ENCODE results near the gene ZNF674.
"Not testable (repeated sequence)": the region's sequence is repeated elsewhere in the genome, so short reads cannot be mapped to it uniquely, and the experiment has no call there.

The ZNF674 gene

GRCh38 chrX:46573892-46574773, 28.9 kb upstream of the ZNF674 start:
- Mint-ChIP-seq H3K27me3 (no peaks in the 10 kb centered on the region), H3K4me1 (peaks cover 43% of the 10 kb centered on the region), H3K36me3 (no peaks in the 10 kb centered on the region), H3K9me3 (no peaks in the 10 kb centered on the region), H3K27ac (no peak overlapping the region), H3K4me3 (peak overlapping the region; percentile 66)

- H3K27ac Mint-ChIP-seq = peak within 1 kb of the TSS; percentile 79
- H3K4me1 Mint-ChIP-seq = peaks cover 42% of the 10 kb centered on the region
- H3K27me3 Mint-ChIP-seq = no peaks in the 10 kb centered on the region
- no peaks in the 10 kb centered on the region for H3K9me3 Mint-ChIP-seq
- H3K4me3 Mint-ChIP-seq = peak within 1 kb of the TSS; percentile 66
- no peaks in the 10 kb centered on the region for H3K36me3 Mint-ChIP-seq
Measured at GRCh38 chrX:46573331-46573891, 28.2 kb upstream of the ZNF674 start, which contains the start of gene CHST7. Gene CHST7 (plus strand): TSS chrX:46573765. CDS start chrX:46573932, 167 bp downstream.

- H3K9me3 Mint-ChIP-seq = no peaks in the 10 kb centered on the region
- H3K27me3 Mint-ChIP-seq = no peaks in the 10 kb centered on the region
- no peaks in the 10 kb centered on the region for H3K36me3 Mint-ChIP-seq
- peak overlapping the region; percentile 66 for H3K4me3 Mint-ChIP-seq
- H3K27ac Mint-ChIP-seq = peak overlapping the region; percentile 79
- H3K4me1 Mint-ChIP-seq = peaks cover 37% of the 10 kb centered on the region
Measured at GRCh38 chrX:46572340-46572936, 27.2 kb upstream of the ZNF674 start.

- Mint-ChIP-seq H3K9me3 (no peaks in the 10 kb centered on the region), H3K36me3 (no peaks in the 10 kb centered on the region), H3K4me1 (peaks cover 29% of the 10 kb centered on the region), H3K27me3 (no peaks in the 10 kb centered on the region), H3K4me3 (peak overlapping the region; percentile 66), H3K27ac (peak overlapping the region; percentile 79)
Measured at GRCh38 chrX:46571423-46572339, 26.5 kb upstream of the ZNF674 start.

- H3K4me3 Mint-ChIP-seq = no peak overlapping the region
Measured at GRCh38 chrX:46569621-46570020, 24.4 kb upstream of the ZNF674 start.

GRCh38 chrX:46567388-46567787, 22.2 kb upstream of the ZNF674 start:
- Mint-ChIP-seq H3K9me3 (no peaks in the 10 kb centered on the region), H3K27me3 (no peaks in the 10 kb centered on the region), H3K4me1 (peaks cover 9% of the 10 kb centered on the region), H3K4me3 (no peak overlapping the region), H3K27ac (no peak overlapping the region), H3K36me3 (peaks cover 2% of the 10 kb centered on the region)

More at GRCh38 chrX:46569621-46570020, 24.4 kb upstream of the ZNF674 start:
- Mint-ChIP-seq H3K9me3 (no peaks in the 10 kb centered on the region), H3K36me3 (no peaks in the 10 kb centered on the region), H3K27ac (no peak overlapping the region), H3K4me1 (peaks cover 18% of the 10 kb centered on the region), H3K27me3 (no peaks in the 10 kb centered on the region)

GRCh38 chrX:46561824-46562657, 16.8 kb upstream of the ZNF674 start:
- Mint-ChIP-seq H3K9me3 (no peaks in the 10 kb centered on the region), H3K36me3 (peaks cover 2% of the 10 kb centered on the region), H3K4me1 (no peaks in the 10 kb centered on the region), H3K4me3 (no peak overlapping the region), H3K27me3 (no peaks in the 10 kb centered on the region), H3K27ac (no peak overlapping the region)

- no peaks in the 10 kb centered on the region for H3K9me3 Mint-ChIP-seq
- no peak overlapping the region for H3K27ac Mint-ChIP-seq
- H3K4me1 Mint-ChIP-seq = no peaks in the 10 kb centered on the region
- no peaks in the 10 kb centered on the region for H3K27me3 Mint-ChIP-seq
- no peaks in the 10 kb centered on the region for H3K36me3 Mint-ChIP-seq
- H3K4me3 Mint-ChIP-seq = no peak overlapping the region
Measured at GRCh38 chrX:46559062-46559461, 13.8 kb upstream of the ZNF674 start.

GRCh38 chrX:46554942-46555341, 9.7 kb upstream of the ZNF674 start:
- H3K4me3 Mint-ChIP-seq = no peak overlapping the region
- H3K9me3 Mint-ChIP-seq = no peaks in the 10 kb centered on the region
- H3K27me3 Mint-ChIP-seq = no peaks in the 10 kb centered on the region
- H3K27ac Mint-ChIP-seq = no peak overlapping the region
- no peaks in the 10 kb centered on the region for H3K36me3 Mint-ChIP-seq
- no peaks in the 10 kb centered on the region for H3K4me1 Mint-ChIP-seq

GRCh38 chrX:46553935-46554334, 8.7 kb upstream of the ZNF674 start:
- H3K27me3 Mint-ChIP-seq = no peaks in the 10 kb centered on the region
- no peaks in the 10 kb centered on the region for H3K9me3 Mint-ChIP-seq
- H3K4me1 Mint-ChIP-seq = peaks cover 2% of the 10 kb centered on the region
- no peak overlapping the region for H3K27ac Mint-ChIP-seq
- no peak overlapping the region for H3K4me3 Mint-ChIP-seq
- peaks cover 3% of the 10 kb centered on the region for H3K36me3 Mint-ChIP-seq

- peaks cover 14% of the 10 kb centered on the region for H3K4me1 Mint-ChIP-seq
- no peaks in the 10 kb centered on the region for H3K27me3 Mint-ChIP-seq
- H3K27ac Mint-ChIP-seq = no peak overlapping the region
- H3K4me3 Mint-ChIP-seq = no peak overlapping the region
- H3K36me3 Mint-ChIP-seq = peaks cover 4% of the 10 kb centered on the region
- H3K9me3 Mint-ChIP-seq = no peaks in the 10 kb centered on the region
Measured at GRCh38 chrX:46551494-46552128, 6.4 kb upstream of the ZNF674 start.

- H3K4me3 Mint-ChIP-seq = no peak overlapping the region
- no peak overlapping the region for H3K27ac Mint-ChIP-seq
- H3K9me3 Mint-ChIP-seq = no peaks in the 10 kb centered on the region
- no peaks in the 10 kb centered on the region for H3K27me3 Mint-ChIP-seq
- H3K36me3 Mint-ChIP-seq = peaks cover 4% of the 10 kb centered on the region
- H3K4me1 Mint-ChIP-seq = peaks cover 19% of the 10 kb centered on the region
Measured at GRCh38 chrX:46549914-46550313, 4.7 kb upstream of the ZNF674 start.

- H3K36me3 Mint-ChIP-seq = peaks cover 4% of the 10 kb centered on the region
- peak overlapping the region; percentile 23 for H3K4me3 Mint-ChIP-seq
- peaks cover 33% of the 10 kb centered on the region for H3K4me1 Mint-ChIP-seq
- H3K27me3 Mint-ChIP-seq = no peaks in the 10 kb centered on the region
- no peaks in the 10 kb centered on the region for H3K9me3 Mint-ChIP-seq
- no peak overlapping the region for H3K27ac Mint-ChIP-seq
Measured at GRCh38 chrX:46547857-46548256, 2.6 kb upstream of the ZNF674 start.

- H3K27ac Mint-ChIP-seq = peak overlapping the region; percentile 89
- H3K4me1 Mint-ChIP-seq = peaks cover 33% of the 10 kb centered on the region
- H3K9me3 Mint-ChIP-seq, H3K27me3 Mint-ChIP-seq, H3K36me3 Mint-ChIP-seq: not testable (repeated sequence)
- peak overlapping the region; percentile 90 for H3K4me3 Mint-ChIP-seq
Measured at GRCh38 chrX:46544527-46544926, 694 bp downstream of the ZNF674 start.

Measured in activated naive CD4-positive, alpha-beta T cell treated with anti-CD3 and anti-CD28 coated beads, Interleukin-2, amount 50 U/mL, for 24 hours (primary cell).